K562 (cell line): Measurements from ENCODE around the gene LAMTOR4. TPM values are rescaled to one million over a fixed set of nuclear protein-coding genes. Genes with fewer than 3 reads are reported as not detected.

Experiments used
- DPF2 ChIP-seq: fragments of 450-650 bp; IDR thresholded peaks from 2 replicates; pipeline ENCODE4 v1.6.1; 2016
- ELF1 ChIP-seq: fragments of 200-800 bp; sonication (Bioruptor generic); IDR thresholded peaks from 2 replicates; pipeline ENCODE4 v1.6.1; 2016; ENCODE audit warnings: missing genetic modification characterization, missing compliant biosample characterization
- ELF4 ChIP-seq: fragments of 450-650 bp; formaldehyde crosslinking; IDR thresholded peaks from 2 replicates; pipeline ENCODE4 v1.4.0; 2022; ENCODE audit warnings: missing genetic modification characterization
- L3MBTL2 ChIP-seq: fragments of 450-650 bp; IDR thresholded peaks from 2 replicates; pipeline ENCODE4 v1.6.1; 2016; ENCODE audit warnings: mild to moderate bottlenecking, moderate library complexity
- MLLT1 ChIP-seq, 2 experiments: fragments of 450-650 bp; IDR thresholded peaks; 2 replicates each; pipeline ENCODE4 v1.6.1; 2016
- MTA3 ChIP-seq: fragments of 450-650 bp; formaldehyde crosslinking; IDR thresholded peaks from 2 replicates; pipeline ENCODE4 v1.6.1; 2017; ENCODE audit warnings: mild to moderate bottlenecking, borderline replicate concordance
- MYC ChIP-seq, 2 experiments: fragments of 250-450 bp in 1 of 2; sonication (Bioruptor Pico) in 1 of 2; IDR thresholded peaks; 2 replicates each; pipeline versions ENCODE4 v1.5.1 to v1.6.1; 2012 to 2021; ENCODE audit warnings: low read depth in 2 of 2, borderline replicate concordance in 1 of 2, improper control_type of control experiment in 1 of 2, low read length in 1 of 2, mild to moderate bottlenecking in 1 of 2, moderate library complexity in 1 of 2
- NR1H2 ChIP-seq: sonication (generic); formaldehyde crosslinking; IDR thresholded peaks from 2 replicates; pipeline ENCODE4 v1.4.0; 2020; ENCODE audit warnings: mild to moderate bottlenecking, missing genetic modification reagents
- NR2C2 ChIP-seq, 2 experiments: fragments of 200-800 bp in 1 of 2; sonication (Bioruptor generic) in 1 of 2; sonication (generic) in 1 of 2; formaldehyde crosslinking in 1 of 2; IDR thresholded peaks; 2 replicates each; pipeline versions ENCODE4 v1.6.1 to v1.8.0; 2016 to 2022; ENCODE audit warnings: mild to moderate bottlenecking in 1 of 2, missing compliant biosample characterization in 1 of 2, missing genetic modification characterization in 1 of 2, missing genetic modification reagents in 1 of 2
- NRF1 ChIP-seq, 2 experiments: fragments of 450-650 bp; IDR thresholded peaks in 1 of 2; conservative IDR thresholded peaks in 1 of 2; 2 replicates each; pipeline ENCODE4 v1.6.1; 2014; ENCODE audit warnings: mild to moderate bottlenecking in 2 of 2
- PCBP2 ChIP-seq: fragments of 200-400 bp; formaldehyde crosslinking; IDR thresholded peaks from 2 replicates; pipeline ENCODE4 v1.6.1; 2018; ENCODE audit warnings: low read length, low read depth, mild to moderate bottlenecking, moderate library complexity; ENCODE audit not compliant: poor library complexity, severe bottlenecking
- POLR2B ChIP-seq: fragments of 450-650 bp; IDR thresholded peaks from 2 replicates; pipeline ENCODE4 v1.6.1; 2018; ENCODE audit warnings: low read depth; ENCODE audit not compliant: partially characterized antibody
- TBP ChIP-seq: optimal IDR thresholded peaks from 2 replicates; pipeline ENCODE3; 2011; ENCODE audit warnings: low read depth, low read length, improper control_type of control experiment
- TGIF2 ChIP-seq: sonication (generic); formaldehyde crosslinking; IDR thresholded peaks from 2 replicates; pipeline ENCODE4 v1.8.1; 2022; ENCODE audit warnings: mild to moderate bottlenecking, missing genetic modification reagents, moderate library complexity
- THRAP3 ChIP-seq: fragments of 450-650 bp; IDR thresholded peaks from 2 replicates; pipeline ENCODE4 v1.6.1; 2016; ENCODE audit warnings: mild to moderate bottlenecking, inconsistent platforms, borderline replicate concordance
- ZMIZ1 ChIP-seq, 2 experiments: fragments of 150-350 bp in 1 of 2; IDR thresholded peaks; 2 replicates each; pipeline ENCODE4 v1.6.1; 2012 to 2016; ENCODE audit warnings: low read depth in 2 of 2, low read length in 2 of 2, mild to moderate bottlenecking in 1 of 2, moderate library complexity in 1 of 2
- ZNF282 ChIP-seq: sonication (generic); formaldehyde crosslinking; IDR thresholded peaks from 2 replicates; pipeline ENCODE4 v1.8.1; 2023; ENCODE audit warnings: missing genetic modification reagents
- polyA plus RNA-seq, 8 experiments: library from polyadenylated mRNA; depleted of rRNA in 4 of 8; stranded (reverse) in 5 of 8; unstranded in 3 of 8; fragments of >200 nt; fragmentation: Nextera tagmentation in 2 of 8; fragmentation: Illumina TruSeq in 1 of 8; extraction: Ambion mirVana in 2 of 8; extraction: Trizol in 1 of 8; gene quantifications; 2 replicates each; pipeline versions ENCODE4 v1.2.1 to v1.2.3, GENCODE V29; 2011 to 2014; ENCODE audit warnings: inconsistent platforms in 1 of 8, missing spikeins in 1 of 8
- total RNA-seq, 7 experiments: library from RNA; depleted of rRNA in 6 of 7; stranded (reverse); fragments of >200 nt in 6 of 7; fragmentation: Illumina TruSeq in 2 of 7; extraction: Trizol in 2 of 7; gene quantifications; 2 replicates each; pipeline versions ENCODE4 v1.2.1 to v1.2.3, GENCODE V29; 2011 to 2021; ENCODE audit warnings: low replicate concordance in 1 of 7
- TF ChIP-seq, protein P1 (sequence below): IDR thresholded peaks from 2 replicates; pipeline ENCODE4 v1.6.1; 2012; ENCODE audit warnings: low read depth, low read length, improper control_type of control experiment, borderline replicate concordance

The LAMTOR4 gene
- total and polyA plus RNA-seq, 9 of the 15 experiments (the other 6 are each of a cell fraction or from before 2014, with no cell fraction given) = 79.6 to 314 (median 195) TPM

GRCh38 chr7:100126931-100127865 lies 21.5 kb upstream of the LAMTOR4 start, which contains the start of gene MBLAC1 (continued):
- TF ChIP-seq ZNF282 (CRISPR knock-in tag) (no peak), MLLT1 (IDR thresholded peaks at IDR 0.05) (peak in 1 of 2 experiments; percentile 70; a peak in 2 of 4 replicates), NR2C2 (CRISPR knock-in tag; IDR thresholded peaks at IDR 0.05) (0 out of 2 replicates have a peak, but pooled peaks have one; percentile 14), NR2C2 (tag; IDR thresholded peaks at IDR 0.05) (no peak; the same call in 1 of the 2 replicates), PCBP2 (no peak), POLR2B (peak; percentile 91), ELF1 (no peak), MTA3 (peak; percentile 60), TBP (peak; percentile 68), TGIF2 (CRISPR knock-in tag) (0 out of 2 replicates have a peak, but pooled peaks have one; percentile 76), NR1H2 (peak; percentile 98; the same call in 1 of the 2 replicates), NRF1 (conservative IDR thresholded peaks at IDR 0.05 in 1 of 2, IDR thresholded peaks at IDR 0.05 in 1 of 2) (peak; percentile 38 to 46; a peak in 2 of 4 replicates), MYC (IDR thresholded peaks at IDR 0.05; ENCODE audit: low read depth, low read length) (peak; percentile 80; the same call in 1 of the 2 replicates), MYC (CRISPR knock-in tag; IDR thresholded peaks at IDR 0.05; ENCODE audit: borderline replicate concordance, low read depth) (no peak), DPF2 (peak; percentile 54), ZMIZ1 (IDR thresholded peaks at IDR 0.05; ENCODE audit: low read depth in 2 of 2, low read length in 2 of 2) (no peak), THRAP3 (no peak; the same call in 1 of the 2 replicates), ELF4 (CRISPR knock-in tag) (no peak), L3MBTL2 (peak; percentile 33; the same call in 1 of the 2 replicates)
- TF ChIP-seq, protein P1, sequence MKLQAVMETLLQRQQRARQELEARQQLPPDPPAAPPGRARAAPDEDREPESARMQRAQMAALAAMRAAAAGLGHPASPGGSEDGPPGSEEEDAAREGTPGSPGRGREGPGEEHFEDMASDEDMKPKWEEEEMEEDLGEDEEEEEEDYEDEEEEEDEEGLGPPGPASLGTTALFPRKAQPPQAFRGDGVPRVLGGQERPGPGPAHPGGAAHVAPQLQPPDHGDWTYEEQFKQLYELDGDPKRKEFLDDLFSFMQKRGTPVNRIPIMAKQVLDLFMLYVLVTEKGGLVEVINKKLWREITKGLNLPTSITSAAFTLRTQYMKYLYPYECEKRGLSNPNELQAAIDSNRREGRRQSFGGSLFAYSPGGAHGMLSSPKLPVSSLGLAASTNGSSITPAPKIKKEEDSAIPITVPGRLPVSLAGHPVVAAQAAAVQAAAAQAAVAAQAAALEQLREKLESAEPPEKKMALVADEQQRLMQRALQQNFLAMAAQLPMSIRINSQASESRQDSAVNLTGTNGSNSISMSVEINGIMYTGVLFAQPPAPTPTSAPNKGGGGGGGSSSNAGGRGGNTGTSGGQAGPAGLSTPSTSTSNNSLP = peak; percentile 7; the same call in 1 of the 2 replicates
